GM23338 (cell line): ENCODE data around the gene DPH7. TPM values are rescaled to one million over a fixed set of nuclear protein-coding genes. Genes with fewer than 3 reads are reported as not detected.

ENCODE experiments used
- ATAC-seq: fragments of 200-7000 bp; cut with Tn5 transposase; 3 replicates; pipeline ENCODE4 v1.9.1; 2020
- DNase-seq: peaks from one replicate; pipeline ENCODE4 v3.0.0-alpha.2; 2015; ENCODE audit warnings: low spot score
- H2AFZ ChIP-seq: fragments of 200-600 bp; sonication (generic); 2 replicates; pipeline ENCODE4 v1.8.0; 2016; ENCODE audit warnings: antibody characterized with exemption, mild to moderate bottlenecking, moderate library complexity
- H3F3A ChIP-seq: fragments of 200-600 bp; sonication (generic); replicated peaks from 2 replicates; pipeline ENCODE4 v1.8.0; 2017; ENCODE audit warnings: antibody characterized with exemption, mixed run types, low read depth
- H3K27ac ChIP-seq: fragments of 200-600 bp; sonication (generic); 2 replicates; pipeline ENCODE4 v1.6.1; 2016; ENCODE audit warnings: low read depth
- H3K27me3 ChIP-seq: fragments of 200-600 bp; sonication (generic); 2 replicates; pipeline ENCODE4 v1.8.0; 2016; ENCODE audit warnings: mild to moderate bottlenecking, mixed run types, moderate library complexity; ENCODE audit not compliant: insufficient read depth
- H3K36me3 ChIP-seq: fragments of 200-600 bp; sonication (generic); 2 replicates; pipeline ENCODE4 v1.8.0; 2016; ENCODE audit warnings: mild to moderate bottlenecking; ENCODE audit not compliant: insufficient read depth
- H3K4me1 ChIP-seq: fragments of 200-600 bp; sonication (generic); 2 replicates; pipeline ENCODE4 v1.8.0; 2016; ENCODE audit warnings: mild to moderate bottlenecking, moderate library complexity; ENCODE audit not compliant: insufficient read depth
- H3K4me2 ChIP-seq: fragments of 200-600 bp; sonication (generic); 2 replicates; pipeline ENCODE4 v1.7.1; 2017; ENCODE audit warnings: mixed run types
- H3K4me3 ChIP-seq: fragments of 200-600 bp; sonication (generic); 2 replicates; pipeline ENCODE4 v1.6.1; 2016; ENCODE audit warnings: mixed run types
- H3K79me2 ChIP-seq: fragments of 200-600 bp; sonication (generic); replicated peaks from 2 replicates; pipeline ENCODE4 v1.8.0; 2017; ENCODE audit warnings: mild to moderate bottlenecking; ENCODE audit not compliant: insufficient read depth
- H3K9me2 ChIP-seq: fragments of 200-600 bp; sonication (generic); 2 replicates; pipeline ENCODE4 v1.8.0; 2017; ENCODE audit not compliant: insufficient read depth
- H4K20me1 ChIP-seq: fragments of 200-600 bp; sonication (generic); replicated peaks from 2 replicates; pipeline ENCODE4 v1.8.0; 2017; ENCODE audit warnings: mild to moderate bottlenecking; ENCODE audit not compliant: insufficient read depth
- H3K27ac Mint-ChIP-seq: 2 replicates; pipeline ENCODE4 v1.8.0; 2020; ENCODE audit warnings: inconsistent platforms, mild to moderate bottlenecking, moderate library complexity, mixed read lengths
- H3K27me3 Mint-ChIP-seq: 3 replicates; pipeline ENCODE4 v1.8.0; 2022; ENCODE audit warnings: low read depth, mild to moderate bottlenecking, moderate library complexity, mixed read lengths, inconsistent platforms; ENCODE audit not compliant: insufficient read depth, poor library complexity
- H3K36me3 Mint-ChIP-seq: 3 replicates; pipeline ENCODE4 v1.8.0; 2021; ENCODE audit warnings: low read depth, mild to moderate bottlenecking, inconsistent platforms, moderate library complexity, mixed read lengths
- H3K4me1 Mint-ChIP-seq: 3 replicates; pipeline ENCODE4 v1.8.0; 2020; ENCODE audit warnings: mild to moderate bottlenecking, inconsistent platforms, mixed read lengths
- H3K4me3 Mint-ChIP-seq: 3 replicates; pipeline ENCODE4 v1.8.0; 2021; ENCODE audit warnings: moderate library complexity, mild to moderate bottlenecking, inconsistent platforms, mixed read lengths
- H3K9me3 Mint-ChIP-seq: 3 replicates; pipeline ENCODE4 v1.8.0; 2020; ENCODE audit warnings: moderate library complexity, mild to moderate bottlenecking, inconsistent platforms, mixed read lengths
- CREB1 ChIP-seq: fragments of 250-450 bp; sonication (Bioruptor Pico); IDR thresholded peaks from 2 replicates; pipeline ENCODE4 v1.5.0; 2020; ENCODE audit warnings: low read depth, mild to moderate bottlenecking, moderate library complexity
- ETS1 ChIP-seq: IDR thresholded peaks from 2 replicates; pipeline ENCODE4 v1.6.1; 2016; ENCODE audit warnings: antibody characterized with exemption
- EZH2 ChIP-seq: fragments of 200-600 bp; sonication (generic); IDR thresholded peaks from one replicate; pipeline ENCODE4 v1.8.0; 2017; ENCODE audit warnings: antibody characterized with exemption, mild to moderate bottlenecking, low read depth; ENCODE audit not compliant: unreplicated experiment
- EZH2phosphoT487 ChIP-seq: fragments of 200-600 bp; sonication (generic); IDR thresholded peaks from one replicate; pipeline ENCODE4 v1.8.1; 2018; ENCODE audit warnings: antibody characterized with exemption; ENCODE audit not compliant: unreplicated experiment
- STAT1 ChIP-seq: IDR thresholded peaks from one replicate; pipeline ENCODE4 v1.6.1; 2016; ENCODE audit warnings: antibody characterized with exemption; ENCODE audit not compliant: unreplicated experiment
- ZNF331 ChIP-seq: fragments of 250-450 bp; sonication (Bioruptor Pico); IDR thresholded peaks from 2 replicates; pipeline ENCODE4 v1.5.0; 2020; ENCODE audit warnings: low read depth, mild to moderate bottlenecking, moderate library complexity
- polyA plus RNA-seq: library from polyadenylated mRNA; unstranded; fragments of >200 nt; fragmentation: Nextera tagmentation; extraction: Ambion mirVana; gene quantifications from 2 replicates; pipeline ENCODE4 v1.2.1, GENCODE V29; 2016
- total RNA-seq: library from RNA; depleted of rRNA; stranded (reverse); fragments of >200 nt; shearing (Covaris generic); gene quantifications from 2 replicates; pipeline ENCODE4 v1.2.3, GENCODE V29; 2014
- TF ChIP-seq, protein P1 (sequence below), 2 experiments: fragments of 200-600 bp in 1 of 2; sonication (generic) in 1 of 2; conservative IDR thresholded peaks; 2 replicates each; pipeline versions ENCODE4 v1.5.1 to v1.6.1; 2016 to 2017; ENCODE audit warnings: antibody characterized with exemption in 2 of 2, low read depth in 2 of 2, mild to moderate bottlenecking in 2 of 2, moderate library complexity in 1 of 2
- TF ChIP-seq, protein P2 (sequence below): fragments of 250-450 bp; sonication (Bioruptor Pico); IDR thresholded peaks from 2 replicates; pipeline ENCODE4 v1.5.0; 2020; ENCODE audit warnings: mild to moderate bottlenecking, moderate library complexity

Gene DPH7
- total and polyA plus RNA-seq, 2 experiments from 2014 or later = 44.5 to 68.8 TPM

- ATAC-seq (no peak), DNase-seq (no peak)
- Mint-ChIP-seq H3K36me3 (peaks cover 28% of the 10 kb centered on the region), H3K4me3 (no peak overlapping the region), H3K9me3 (peaks cover 85% of the 10 kb centered on the region), H3K4me1 (peaks cover 2% of the 10 kb centered on the region; the same call in 1 of the 3 replicates), H3K27ac (no peak overlapping the region), H3K27me3 (peaks cover 40% of the 10 kb centered on the region)
- Histone ChIP-seq H3K4me1 (no peaks in the 10 kb centered on the region), H3K4me2 (no peak overlapping the region), H2AFZ (no peak overlapping the region), H3K27me3 (no peaks in the 10 kb centered on the region), H3K4me3 (no peak overlapping the region), H3K36me3 (no peaks in the 10 kb centered on the region), H4K20me1 (no peaks in the 10 kb centered on the region), H3K27ac (no peak overlapping the region), H3K9me2 (no peaks in the 10 kb centered on the region), H3F3A (no peaks in the 10 kb centered on the region), H3K79me2 (no peaks in the 10 kb centered on the region)
- TF ChIP-seq EZH2 = no peak
- TF ChIP-seq EZH2phosphoT487 = no peak
- TF ChIP-seq ETS1 = no peak
- no peak for TF ChIP-seq CREB1
- TF ChIP-seq, protein P1, sequence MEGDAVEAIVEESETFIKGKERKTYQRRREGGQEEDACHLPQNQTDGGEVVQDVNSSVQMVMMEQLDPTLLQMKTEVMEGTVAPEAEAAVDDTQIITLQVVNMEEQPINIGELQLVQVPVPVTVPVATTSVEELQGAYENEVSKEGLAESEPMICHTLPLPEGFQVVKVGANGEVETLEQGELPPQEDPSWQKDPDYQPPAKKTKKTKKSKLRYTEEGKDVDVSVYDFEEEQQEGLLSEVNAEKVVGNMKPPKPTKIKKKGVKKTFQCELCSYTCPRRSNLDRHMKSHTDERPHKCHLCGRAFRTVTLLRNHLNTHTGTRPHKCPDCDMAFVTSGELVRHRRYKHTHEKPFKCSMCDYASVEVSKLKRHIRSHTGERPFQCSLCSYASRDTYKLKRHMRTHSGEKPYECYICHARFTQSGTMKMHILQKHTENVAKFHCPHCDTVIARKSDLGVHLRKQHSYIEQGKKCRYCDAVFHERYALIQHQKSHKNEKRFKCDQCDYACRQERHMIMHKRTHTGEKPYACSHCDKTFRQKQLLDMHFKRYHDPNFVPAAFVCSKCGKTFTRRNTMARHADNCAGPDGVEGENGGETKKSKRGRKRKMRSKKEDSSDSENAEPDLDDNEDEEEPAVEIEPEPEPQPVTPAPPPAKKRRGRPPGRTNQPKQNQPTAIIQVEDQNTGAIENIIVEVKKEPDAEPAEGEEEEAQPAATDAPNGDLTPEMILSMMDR (conservative IDR thresholded peaks at IDR 0.05; ENCODE audit: low read depth in 2 of 2) = no peak
- TF ChIP-seq STAT1 = no peak
- TF ChIP-seq, protein P2, sequence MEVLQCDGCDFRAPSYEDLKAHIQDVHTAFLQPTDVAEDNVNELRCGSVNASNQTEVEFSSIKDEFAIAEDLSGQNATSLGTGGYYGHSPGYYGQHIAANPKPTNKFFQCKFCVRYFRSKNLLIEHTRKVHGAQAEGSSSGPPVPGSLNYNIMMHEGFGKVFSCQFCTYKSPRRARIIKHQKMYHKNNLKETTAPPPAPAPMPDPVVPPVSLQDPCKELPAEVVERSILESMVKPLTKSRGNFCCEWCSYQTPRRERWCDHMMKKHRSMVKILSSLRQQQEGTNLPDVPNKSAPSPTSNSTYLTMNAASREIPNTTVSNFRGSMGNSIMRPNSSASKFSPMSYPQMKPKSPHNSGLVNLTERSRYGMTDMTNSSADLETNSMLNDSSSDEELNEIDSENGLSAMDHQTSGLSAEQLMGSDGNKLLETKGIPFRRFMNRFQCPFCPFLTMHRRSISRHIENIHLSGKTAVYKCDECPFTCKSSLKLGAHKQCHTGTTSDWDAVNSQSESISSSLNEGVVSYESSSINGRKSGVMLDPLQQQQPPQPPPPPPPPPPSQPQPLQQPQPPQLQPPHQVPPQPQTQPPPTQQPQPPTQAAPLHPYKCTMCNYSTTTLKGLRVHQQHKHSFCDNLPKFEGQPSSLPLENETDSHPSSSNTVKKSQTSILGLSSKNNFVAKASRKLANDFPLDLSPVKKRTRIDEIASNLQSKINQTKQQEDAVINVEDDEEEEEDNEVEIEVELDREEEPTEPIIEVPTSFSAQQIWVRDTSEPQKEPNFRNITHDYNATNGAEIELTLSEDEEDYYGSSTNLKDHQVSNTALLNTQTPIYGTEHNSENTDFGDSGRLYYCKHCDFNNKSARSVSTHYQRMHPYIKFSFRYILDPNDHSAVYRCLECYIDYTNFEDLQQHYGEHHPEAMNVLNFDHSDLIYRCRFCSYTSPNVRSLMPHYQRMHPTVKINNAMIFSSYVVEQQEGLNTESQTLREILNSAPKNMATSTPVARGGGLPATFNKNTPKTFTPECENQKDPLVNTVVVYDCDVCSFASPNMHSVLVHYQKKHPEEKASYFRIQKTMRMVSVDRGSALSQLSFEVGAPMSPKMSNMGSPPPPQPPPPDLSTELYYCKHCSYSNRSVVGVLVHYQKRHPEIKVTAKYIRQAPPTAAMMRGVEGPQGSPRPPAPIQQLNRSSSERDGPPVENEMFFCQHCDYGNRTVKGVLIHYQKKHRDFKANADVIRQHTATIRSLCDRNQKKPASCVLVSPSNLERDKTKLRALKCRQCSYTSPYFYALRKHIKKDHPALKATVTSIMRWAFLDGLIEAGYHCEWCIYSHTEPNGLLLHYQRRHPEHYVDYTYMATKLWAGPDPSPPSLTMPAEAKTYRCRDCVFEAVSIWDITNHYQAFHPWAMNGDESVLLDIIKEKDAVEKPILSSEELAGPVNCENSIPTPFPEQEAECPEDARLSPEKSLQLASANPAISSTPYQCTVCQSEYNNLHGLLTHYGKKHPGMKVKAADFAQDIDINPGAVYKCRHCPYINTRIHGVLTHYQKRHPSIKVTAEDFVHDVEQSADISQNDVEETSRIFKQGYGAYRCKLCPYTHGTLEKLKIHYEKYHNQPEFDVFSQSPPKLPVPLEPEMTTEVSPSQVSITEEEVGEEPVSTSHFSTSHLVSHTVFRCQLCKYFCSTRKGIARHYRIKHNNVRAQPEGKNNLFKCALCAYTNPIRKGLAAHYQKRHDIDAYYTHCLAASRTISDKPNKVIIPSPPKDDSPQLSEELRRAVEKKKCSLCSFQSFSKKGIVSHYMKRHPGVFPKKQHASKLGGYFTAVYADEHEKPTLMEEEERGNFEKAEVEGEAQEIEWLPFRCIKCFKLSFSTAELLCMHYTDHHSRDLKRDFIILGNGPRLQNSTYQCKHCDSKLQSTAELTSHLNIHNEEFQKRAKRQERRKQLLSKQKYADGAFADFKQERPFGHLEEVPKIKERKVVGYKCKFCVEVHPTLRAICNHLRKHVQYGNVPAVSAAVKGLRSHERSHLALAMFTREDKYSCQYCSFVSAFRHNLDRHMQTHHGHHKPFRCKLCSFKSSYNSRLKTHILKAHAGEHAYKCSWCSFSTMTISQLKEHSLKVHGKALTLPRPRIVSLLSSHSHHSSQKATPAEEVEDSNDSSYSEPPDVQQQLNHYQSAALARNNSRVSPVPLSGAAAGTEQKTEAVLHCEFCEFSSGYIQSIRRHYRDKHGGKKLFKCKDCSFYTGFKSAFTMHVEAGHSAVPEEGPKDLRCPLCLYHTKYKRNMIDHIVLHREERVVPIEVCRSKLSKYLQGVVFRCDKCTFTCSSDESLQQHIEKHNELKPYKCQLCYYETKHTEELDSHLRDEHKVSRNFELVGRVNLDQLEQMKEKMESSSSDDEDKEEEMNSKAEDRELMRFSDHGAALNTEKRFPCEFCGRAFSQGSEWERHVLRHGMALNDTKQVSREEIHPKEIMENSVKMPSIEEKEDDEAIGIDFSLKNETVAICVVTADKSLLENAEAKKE = no peak
- no peak for TF ChIP-seq ZNF331 (CRISPR knock-in tag)
Observed at GRCh38 chr9:137506274-137506673, 72.5 kb downstream of the DPH7 start.
